Hematopoietic multipotent progenitor cell treated with erythropoietin and hydrocortisone succinate and interleukin-3 and kit ligand, for 4 days (in vitro differentiated cells): ENCODE measurements around the gene CCDC92.

Experiments
- DNase-seq: peaks from one replicate; pipeline ENCODE4 v3.0.0-alpha.2; 2015

CCDC92 gene

DNA sequence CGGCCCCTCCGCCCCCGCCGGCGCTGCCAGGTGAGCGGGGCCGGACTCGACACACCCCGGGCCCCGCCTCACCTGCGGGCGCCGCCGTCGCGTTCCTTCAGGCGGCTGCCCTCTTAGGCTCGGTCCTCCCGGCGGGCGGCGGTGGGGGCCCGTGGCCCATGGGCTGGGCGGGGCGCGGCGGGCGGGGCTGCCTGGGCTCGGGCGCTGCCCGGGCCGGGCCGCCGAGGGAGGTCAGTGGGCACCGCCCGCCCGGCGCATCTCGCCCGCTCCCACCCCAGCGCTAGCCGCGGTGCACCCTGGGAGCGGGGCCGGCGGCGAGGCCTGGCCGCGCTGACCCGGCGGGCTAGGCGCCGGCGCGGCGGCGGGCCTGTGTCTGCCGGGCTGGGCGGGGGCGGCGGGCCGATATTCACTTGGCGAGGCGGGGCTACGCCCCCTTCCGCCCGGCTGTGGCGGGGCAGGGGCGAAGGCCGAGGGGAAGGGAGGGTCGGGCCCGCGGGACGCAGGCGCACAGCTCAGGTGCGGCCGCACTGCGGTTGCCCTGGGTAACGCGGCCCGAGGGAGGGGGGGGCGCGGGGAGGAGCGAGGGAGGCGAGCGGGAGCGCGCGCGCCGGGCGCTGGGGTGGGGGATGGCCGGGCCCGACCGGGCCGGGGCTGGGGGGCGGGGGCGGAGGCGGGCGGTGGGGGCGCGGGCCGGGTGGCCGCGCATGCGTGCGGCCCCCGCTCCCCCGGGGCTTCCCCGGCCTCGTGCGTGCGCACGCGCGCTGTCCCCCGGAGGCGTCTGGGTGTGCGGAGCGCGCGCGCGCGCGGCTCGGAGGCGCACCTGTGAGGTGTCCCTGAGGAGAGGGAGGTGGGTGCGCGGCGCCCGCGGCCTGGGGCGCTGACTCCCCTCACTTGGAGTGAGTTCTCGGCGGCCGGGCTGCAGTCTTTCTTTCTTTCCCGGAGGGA, at the start of gene CCDC92, which contains the start of gene ZNF664:
CCDC92 (minus strand) TSS at position 375 of the 945 bp plus-strand sequence. CDS start 28,526 bp downstream, outside the sequence.
ZNF664 (plus strand) TSS at position 759 of the 945 bp plus-strand sequence. CDS start 38,930 bp downstream, outside the sequence.
- peak; percentile 95 for DNase-seq

DNA sequence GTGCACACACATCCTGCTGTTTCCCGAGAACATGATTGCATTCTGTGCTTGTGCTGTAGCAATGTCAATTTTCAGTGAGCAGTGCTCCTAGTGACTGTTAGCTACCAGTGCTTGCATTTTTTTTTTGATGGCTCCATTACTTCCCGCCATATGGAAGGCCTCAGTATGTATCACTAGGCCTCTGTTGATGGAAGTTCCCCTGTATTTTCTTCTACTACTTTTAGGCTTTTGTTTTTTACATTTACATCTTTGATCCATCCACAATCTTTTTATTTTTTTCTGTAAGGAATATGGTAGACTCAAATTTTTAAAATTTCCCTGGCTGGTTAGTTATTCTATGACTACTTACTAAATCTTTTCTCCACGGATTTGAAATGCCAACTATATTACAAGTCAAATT, 49.5 kb upstream of the CCDC92 start:
- DNase-seq = no peak

GRCh38 chr12:124021007-124021406, 48.4 kb upstream of the CCDC92 start:
- DNase-seq = peak; percentile 35

GRCh38 chr12:124020514-124020949, 47.9 kb upstream of the CCDC92 start:
- no peak for DNase-seq

DNA sequence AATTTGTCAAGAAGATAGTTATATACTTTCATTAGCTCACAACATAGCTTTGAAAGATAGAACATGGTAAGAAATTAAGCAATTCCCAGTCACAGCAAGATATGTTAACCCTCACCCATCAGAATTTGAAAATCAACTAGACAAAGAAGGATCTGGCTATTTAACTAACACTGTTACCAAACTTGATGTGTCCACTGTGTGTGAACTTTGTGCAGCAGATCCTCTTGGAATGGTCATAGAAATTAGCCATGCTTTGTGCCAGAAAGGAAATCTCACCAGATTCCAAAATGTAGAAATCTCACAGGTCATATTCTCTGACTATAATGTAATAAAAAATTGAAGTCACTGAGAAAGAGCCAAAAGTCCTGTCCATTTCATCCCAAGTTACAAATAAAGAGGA, 46.5 kb upstream of the CCDC92 start:
- no peak for DNase-seq

GRCh38 chr12:124018539-124018938, 45.9 kb upstream of the CCDC92 start:
- peak; percentile 20 for DNase-seq

GRCh38 chr12:124017064-124017463, 44.4 kb upstream of the CCDC92 start:
- DNase-seq = no peak

GRCh38 chr12:124015494-124016461, 43.1 kb upstream of the CCDC92 start:
- DNase-seq = no peak

DNA sequence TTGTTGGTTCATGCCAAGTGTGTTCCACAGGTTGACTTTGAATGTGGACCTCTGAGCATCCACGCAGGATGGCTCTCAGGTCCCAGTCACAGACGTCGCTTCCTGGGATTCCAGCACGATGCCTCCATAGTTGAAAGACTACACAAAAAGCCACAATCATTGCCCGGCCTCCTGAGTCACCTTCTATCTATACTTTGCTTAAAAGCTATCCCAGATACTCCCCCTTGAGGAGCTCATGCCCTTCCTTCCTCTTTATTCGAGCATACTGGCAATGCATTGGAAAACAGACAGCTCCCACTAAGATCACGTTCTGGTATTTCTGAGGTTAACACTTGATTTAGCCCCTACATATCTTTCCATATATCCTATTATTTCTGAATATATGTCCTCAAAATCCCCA, 40.4 kb upstream of the CCDC92 start:
- no peak for DNase-seq

- no peak for DNase-seq
Observed at GRCh38 chr12:124011435-124012115, 38.9 kb upstream of the CCDC92 start.

- DNase-seq = no peak
Observed at GRCh38 chr12:124010687-124011086, 38.1 kb upstream of the CCDC92 start.

- no peak for DNase-seq
Observed at GRCh38 chr12:124009781-124010180, 37.1 kb upstream of the CCDC92 start.

GRCh38 chr12:124008595-124008994, 36.0 kb upstream of the CCDC92 start:
- DNase-seq = no peak

DNA sequence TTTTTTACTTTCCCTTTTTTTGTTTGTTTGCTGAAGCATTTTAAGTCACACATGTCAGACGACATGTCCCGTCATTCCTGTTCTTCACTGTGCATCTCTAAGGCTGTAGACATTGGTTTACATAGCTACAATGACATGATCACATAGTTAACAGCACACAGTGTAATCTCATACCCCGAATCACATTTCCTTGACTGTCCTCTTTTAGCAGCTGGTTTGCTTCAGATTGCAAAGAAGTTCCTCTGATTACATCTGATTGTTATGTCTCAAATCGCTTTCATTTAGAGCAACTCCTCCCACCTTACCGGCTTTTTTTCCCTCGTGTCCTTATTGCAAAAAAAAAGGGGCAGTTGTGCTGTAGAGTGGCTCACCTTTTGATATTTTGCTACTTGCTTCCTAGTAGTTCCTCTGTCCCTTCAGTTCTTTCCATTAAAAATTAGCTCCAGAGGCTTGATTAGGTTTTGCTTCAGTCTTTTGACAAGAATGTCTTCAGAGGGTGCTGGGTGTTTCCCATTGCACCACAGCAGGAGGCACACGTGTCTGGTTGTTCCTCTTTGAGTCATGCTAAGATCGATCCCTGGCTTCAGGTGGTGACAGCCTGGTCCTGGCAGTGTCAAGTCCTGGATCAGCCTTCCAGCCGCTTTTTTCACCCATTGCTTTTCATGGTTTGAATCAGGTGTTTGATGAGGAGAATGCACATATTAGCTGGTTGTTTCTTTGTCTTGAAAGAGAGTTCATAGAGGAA, 35.4 kb upstream of the CCDC92 start:
- DNase-seq = peak; percentile 53

DNA sequence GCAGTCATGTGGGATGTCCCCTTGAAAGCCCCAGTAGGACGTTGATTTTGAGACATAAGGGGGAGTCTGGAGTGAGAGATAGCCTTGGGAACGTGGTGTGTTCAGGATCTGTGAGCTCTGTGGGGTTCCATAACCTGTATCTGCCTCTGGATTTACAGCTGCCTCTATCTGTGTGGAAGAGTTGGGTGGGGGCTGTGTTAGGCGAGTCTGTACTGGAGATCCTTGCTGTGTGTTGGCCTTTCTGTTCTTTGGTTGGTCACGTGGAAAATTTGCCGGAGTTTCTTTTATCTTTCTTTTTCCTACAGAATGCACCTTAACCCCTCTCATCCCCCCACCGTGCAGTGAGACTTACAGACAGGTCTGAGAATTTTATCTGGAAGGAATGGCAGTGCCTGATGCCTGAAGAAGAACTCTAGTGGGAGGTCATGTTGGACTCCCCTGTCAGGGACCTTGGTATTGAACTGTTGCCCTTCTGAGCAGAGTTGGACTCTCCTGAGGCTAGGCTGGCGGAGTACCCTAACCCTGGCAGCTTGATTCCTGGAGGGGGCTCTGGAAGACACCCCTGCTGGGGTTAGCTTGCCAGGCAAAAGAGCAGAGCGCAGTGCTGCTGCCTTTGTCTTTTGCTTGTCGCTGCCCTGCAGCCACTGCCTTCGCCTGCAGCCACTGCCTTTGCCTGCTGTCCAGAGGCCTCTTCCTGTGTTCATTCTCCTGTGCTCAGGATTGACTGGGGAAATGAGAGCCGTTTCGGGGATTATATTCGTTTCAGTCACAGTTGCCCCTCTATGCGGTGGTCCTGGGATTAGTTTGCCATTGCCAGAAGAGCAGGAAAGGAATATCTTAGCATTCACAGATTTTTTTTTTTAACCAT, 34.4 kb upstream of the CCDC92 start:
- no peak for DNase-seq

DNA sequence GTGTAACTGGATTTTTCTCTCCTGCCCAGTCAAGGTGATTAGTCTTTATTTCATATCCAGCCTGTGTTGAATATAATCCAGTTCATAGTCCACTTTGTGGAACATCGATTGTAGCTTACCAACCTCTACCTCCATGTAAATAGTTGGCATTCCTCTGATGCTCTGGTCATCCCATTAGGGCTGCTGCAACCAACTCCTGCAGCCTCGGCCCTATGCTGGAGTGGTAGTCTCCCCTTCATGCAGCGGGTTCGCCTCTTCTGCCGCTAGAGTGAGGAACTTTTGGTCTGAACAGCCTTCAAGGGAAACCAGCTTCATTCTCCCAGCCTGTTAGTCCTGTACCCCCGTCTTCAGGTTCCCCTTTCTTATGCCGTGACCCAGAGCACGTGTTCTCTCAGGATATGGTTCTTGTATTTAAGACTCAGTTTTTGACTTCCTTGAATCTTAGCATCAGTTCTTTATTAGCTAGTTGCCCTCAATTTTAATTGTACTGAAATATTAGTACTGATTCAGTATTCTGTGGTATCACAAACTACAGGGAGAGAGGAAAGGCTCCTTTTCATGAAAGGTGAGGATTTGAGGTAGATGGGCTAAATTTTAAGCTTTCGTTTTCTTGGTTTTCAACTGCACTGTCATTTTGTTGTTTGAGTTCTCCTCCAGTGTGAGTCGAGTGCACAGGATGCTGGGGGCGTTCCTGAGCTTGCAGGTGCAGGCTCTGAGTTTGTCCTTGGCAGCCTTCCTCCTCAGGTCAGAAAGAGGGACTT, 33.6 kb upstream of the CCDC92 start:
- peak; percentile 72 for DNase-seq

DNA sequence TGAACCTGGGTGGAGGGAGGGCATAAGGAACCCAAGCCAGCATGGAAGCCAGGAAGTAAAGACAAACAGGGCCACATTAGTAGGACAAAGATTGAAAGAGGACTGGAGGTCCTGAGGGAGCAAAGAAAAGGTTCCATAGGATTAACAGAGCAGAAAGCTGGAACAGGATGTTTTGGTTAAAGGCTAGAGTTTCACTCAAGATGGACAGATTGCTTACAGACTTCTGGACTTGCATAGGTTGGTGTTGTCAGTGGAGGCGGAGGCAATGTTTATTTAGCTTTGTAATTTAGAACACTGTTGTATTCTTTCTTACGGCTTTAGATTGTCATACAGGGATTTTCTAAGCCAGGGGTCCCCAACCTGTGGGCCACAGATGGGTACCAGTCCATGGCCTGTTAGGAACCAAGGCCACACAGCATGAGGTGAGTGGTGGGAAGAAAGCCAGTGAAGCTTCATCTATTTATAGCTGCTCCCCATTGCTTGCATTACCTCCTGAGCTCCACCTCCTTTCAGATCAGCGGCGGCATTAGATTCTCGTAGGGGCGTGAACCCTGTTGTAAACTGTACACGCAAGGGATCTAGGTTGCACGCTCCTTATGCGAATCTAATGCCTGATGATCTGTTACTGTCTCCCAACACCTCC, 31.7 kb upstream of the CCDC92 start:
- DNase-seq = no peak

DNA sequence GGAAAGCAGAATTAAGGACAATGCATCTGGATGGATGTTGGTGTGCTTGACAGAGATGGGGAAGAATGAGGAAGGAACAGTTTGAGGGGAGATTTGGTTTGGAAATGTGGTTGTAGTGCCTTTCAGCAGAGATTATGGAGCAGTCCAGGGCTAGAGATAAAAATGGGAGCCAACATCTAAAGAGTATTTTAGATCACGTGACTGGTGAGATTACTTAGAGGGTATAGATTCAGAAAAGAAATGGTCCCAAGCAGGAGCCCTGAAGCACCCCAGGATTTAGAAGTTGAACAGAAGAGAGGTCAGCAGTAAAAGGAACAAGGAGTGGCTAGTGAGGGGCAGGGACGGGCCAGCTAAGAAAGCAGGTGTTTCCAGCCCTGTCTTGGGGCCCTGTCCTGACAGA, 30.0 kb upstream of the CCDC92 start:
- DNase-seq = no peak

DNA sequence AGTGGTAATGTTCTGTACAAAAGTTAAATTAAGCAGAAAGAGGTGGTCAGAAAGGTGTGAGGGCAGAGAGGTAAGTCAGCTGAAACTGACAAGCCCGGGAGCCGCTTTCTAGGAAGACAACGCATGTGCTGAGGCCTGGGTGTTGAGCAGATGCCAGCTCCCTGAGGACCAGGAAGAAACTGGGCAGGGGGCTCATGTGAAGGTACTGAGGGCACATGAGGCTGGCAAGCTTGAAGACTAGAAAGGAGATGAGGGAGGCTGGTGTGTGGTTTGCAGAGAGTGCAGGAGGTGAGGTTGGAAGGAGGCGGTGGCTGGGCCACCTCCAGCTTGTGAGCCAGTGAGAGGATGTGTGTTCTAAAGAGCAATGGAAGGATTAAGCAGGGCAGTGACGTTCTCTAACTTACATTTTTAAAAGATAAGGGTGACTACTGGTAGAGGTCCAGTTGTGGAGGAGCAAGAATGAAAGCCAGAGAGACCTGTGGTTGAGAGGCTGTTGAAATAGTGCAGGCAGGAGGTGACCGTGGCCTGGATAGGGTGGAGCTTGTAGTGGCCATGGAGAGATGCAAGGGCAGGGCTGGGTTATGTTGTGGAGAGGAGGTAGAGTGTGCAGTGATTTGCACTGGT, 29.5 kb upstream of the CCDC92 start:
- no peak for DNase-seq
